Measurements from ENCODE around the gene C5orf52.
A peak's percentile ranks its signal among the peaks of the same experiment; 100 is the strongest.
"Not testable (repeated sequence)": the region's sequence is repeated elsewhere in the genome, so short reads cannot be mapped to it uniquely, and the experiment has no call there.

C5orf52 gene

DNA sequence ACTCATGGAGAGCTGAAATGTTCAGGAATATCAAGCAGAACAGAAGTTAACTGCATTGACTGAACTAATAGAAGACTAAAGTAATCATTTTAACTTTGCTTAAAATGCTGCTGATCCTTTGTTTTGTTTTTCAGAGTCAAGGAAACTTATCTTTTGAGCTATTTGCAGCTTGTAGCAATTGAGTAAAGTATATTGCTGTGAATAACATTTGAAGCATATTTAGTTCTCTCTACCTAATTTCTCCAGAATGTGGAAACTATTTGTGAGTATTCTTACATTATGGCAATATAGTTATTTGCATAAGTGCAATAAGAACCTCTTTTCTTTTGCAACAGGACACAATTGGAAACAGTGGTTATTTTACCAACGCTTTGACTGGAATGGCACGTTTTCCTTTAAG, 13.8 kb upstream of the C5orf52 start:
- Histone ChIP-seq H3K79me2 (ENCODE audit: control insufficient read depth, insufficient read depth, low read length, unreplicated experiment) (no peaks in the 10 kb centered on the region), H3K4me3 (ENCODE audit: low read depth, low read length) (no peak overlapping the region), H3K27me3 (ENCODE audit: insufficient read depth, low read length) (no peaks in the 10 kb centered on the region), H3K27ac (ENCODE audit: low read depth, low read length) (no peak overlapping the region), H2AFZ (ENCODE audit: low read length, unreplicated experiment) (no peak overlapping the region), H3K36me3 (ENCODE audit: insufficient read depth, low read length) (no peaks in the 10 kb centered on the region), H3K4me1 (ENCODE audit: control insufficient read depth, insufficient read depth, low read length, unreplicated experiment) (no peaks in the 10 kb centered on the region)

DNA sequence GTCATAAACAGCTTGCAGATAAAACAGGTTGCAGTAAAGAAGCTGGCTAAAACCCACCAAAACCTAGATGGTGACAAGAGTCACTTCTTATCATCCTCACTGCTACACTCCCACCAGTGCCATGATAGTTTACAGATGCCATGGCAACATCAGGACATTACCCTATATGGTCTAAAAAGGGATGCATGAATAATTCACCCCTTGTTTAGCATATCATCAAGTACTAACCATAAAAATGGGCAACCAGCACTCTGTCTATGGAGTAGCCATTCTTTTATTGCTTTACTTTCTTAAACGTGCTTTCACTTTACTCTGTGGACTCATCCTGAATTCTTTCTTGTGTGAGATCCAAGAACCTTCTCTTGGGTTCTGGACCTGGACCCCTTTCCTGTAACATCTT, 12.4 kb upstream of the C5orf52 start:
- Histone ChIP-seq H2AFZ (ENCODE audit: low read length, unreplicated experiment) (no peak overlapping the region), H3K27ac (ENCODE audit: low read depth, low read length) (no peak overlapping the region), H3K4me3 (ENCODE audit: low read depth, low read length) (no peak overlapping the region), H3K36me3 (ENCODE audit: insufficient read depth, low read length) (no peaks in the 10 kb centered on the region), H3K79me2 (ENCODE audit: control insufficient read depth, insufficient read depth, low read length, unreplicated experiment) (no peaks in the 10 kb centered on the region), H3K4me1 (ENCODE audit: control insufficient read depth, insufficient read depth, low read length, unreplicated experiment) (no peaks in the 10 kb centered on the region), H3K27me3 (ENCODE audit: insufficient read depth, low read length) (no peaks in the 10 kb centered on the region)

DNA sequence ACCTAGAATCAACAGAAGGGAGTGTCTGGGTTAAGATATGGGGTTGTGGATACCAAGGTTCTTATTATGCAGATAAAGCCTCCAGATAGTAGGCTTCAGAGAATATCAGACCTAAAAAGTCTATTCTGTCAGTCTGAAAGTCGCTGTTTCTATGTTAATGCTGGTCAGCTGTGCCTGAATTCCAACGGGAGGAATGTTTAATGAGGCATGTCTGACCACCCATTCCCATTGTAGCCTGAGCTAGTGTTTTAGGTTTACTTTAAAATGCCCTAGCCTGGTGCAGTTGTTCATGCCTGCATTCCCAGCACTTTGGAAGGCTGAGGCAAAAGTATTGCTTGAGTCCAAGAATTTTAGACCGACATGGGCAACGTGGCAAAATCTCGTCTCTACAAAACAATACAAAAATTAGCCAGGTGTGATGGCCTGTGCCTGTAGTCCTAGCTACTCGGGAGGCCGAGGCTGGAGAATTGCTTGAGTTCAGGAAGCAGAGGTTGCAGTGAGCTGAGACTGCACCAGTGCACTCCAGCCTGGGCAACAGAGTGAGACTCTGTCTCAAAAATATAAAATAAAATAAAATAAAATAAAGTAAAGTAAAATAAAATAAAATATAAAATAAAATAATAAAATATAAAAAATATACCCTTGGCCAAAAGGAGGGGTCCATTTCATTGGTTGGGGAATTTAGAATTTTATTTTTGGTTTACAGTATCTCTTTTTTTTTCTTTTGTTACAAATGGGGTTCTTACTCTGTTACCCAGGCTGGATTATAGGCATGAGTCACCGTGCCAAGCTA, 11.3 kb upstream of the C5orf52 start:
- Histone ChIP-seq H3K36me3 (ENCODE audit: insufficient read depth, low read length) (no peaks in the 10 kb centered on the region), H3K27ac (ENCODE audit: low read depth, low read length) (no peak overlapping the region)

DNA sequence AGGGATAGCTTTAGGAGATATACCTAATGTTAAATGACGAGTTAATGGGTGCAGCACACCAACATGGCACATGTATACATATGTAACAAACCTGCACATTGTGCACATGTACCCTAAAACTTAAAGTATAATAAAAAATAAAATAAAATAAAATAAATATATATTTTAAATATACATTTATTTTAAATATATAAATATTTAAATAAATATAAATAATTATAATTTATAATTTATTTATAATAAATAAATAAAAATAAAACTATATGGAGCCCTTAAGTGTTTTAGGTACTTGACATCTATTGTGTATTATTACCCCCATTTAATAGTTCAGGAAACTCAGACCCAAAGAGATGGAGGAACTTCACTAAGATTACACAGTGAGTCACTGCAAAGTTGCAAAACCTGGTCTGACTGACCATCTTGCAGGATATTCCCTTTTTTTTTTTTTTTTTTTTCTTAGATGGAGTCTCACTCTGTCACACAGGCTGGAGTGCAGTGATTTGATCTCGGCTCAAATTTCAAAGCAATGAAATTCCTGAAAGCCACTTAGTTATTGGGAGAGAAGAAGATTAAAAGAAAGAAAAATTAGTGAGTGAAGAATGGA, 5.8 kb upstream of the C5orf52 start:
- no peak overlapping the region for H3K4me3 ChIP-seq (ENCODE audit: low read depth, low read length)
- H3K27ac ChIP-seq (ENCODE audit: low read depth, low read length) = no peak overlapping the region
- H3K27me3 ChIP-seq (ENCODE audit: insufficient read depth, low read length) = peaks cover 8% of the 10 kb centered on the region
- H3K4me1 ChIP-seq (ENCODE audit: control insufficient read depth, insufficient read depth, low read length, unreplicated experiment) = no peaks in the 10 kb centered on the region
- no peak overlapping the region for H2AFZ ChIP-seq (ENCODE audit: low read length, unreplicated experiment)
- no peaks in the 10 kb centered on the region for H3K79me2 ChIP-seq (ENCODE audit: control insufficient read depth, insufficient read depth, low read length, unreplicated experiment)
- H3K36me3 ChIP-seq (ENCODE audit: insufficient read depth, low read length) = no peaks in the 10 kb centered on the region

More for the DNA sequence above, 11.3 kb upstream of the C5orf52 start:
- no peak overlapping the region for H2AFZ ChIP-seq (ENCODE audit: low read length, unreplicated experiment)
- H3K27me3 ChIP-seq (ENCODE audit: insufficient read depth, low read length) = no peaks in the 10 kb centered on the region
- no peaks in the 10 kb centered on the region for H3K79me2 ChIP-seq (ENCODE audit: control insufficient read depth, insufficient read depth, low read length, unreplicated experiment)
- H3K4me3 ChIP-seq (ENCODE audit: low read depth, low read length) = no peak overlapping the region
- no peaks in the 10 kb centered on the region for H3K4me1 ChIP-seq (ENCODE audit: control insufficient read depth, insufficient read depth, low read length, unreplicated experiment)

DNA sequence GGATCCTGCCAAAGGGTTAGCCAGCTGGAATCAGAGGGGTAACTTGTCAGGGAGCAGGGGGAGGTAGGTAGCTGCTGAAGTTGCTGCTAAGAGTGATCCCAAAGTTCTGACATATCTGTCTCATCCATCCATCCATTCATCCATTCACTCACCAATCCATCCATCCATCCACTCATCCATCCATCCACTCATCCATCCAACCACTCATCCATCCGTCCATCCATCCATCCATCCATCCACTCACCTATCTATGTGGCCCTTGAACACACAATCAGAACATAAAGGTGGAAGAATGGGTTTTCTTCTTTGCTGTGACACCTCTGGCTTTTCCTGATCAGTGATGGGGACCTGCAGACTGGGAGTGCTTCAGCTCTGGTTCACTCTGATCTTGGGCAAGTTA, 3.0 kb upstream of the C5orf52 start:
- Histone ChIP-seq H3K4me1 (ENCODE audit: control insufficient read depth, insufficient read depth, low read length, unreplicated experiment) (no peaks in the 10 kb centered on the region), H3K36me3 (ENCODE audit: insufficient read depth, low read length) (no peaks in the 10 kb centered on the region), H3K27me3 (ENCODE audit: insufficient read depth, low read length) (peaks cover 27% of the 10 kb centered on the region), H3K27ac (ENCODE audit: low read depth, low read length) (no peak overlapping the region), H3K4me3 (ENCODE audit: low read depth, low read length) (no peak overlapping the region), H2AFZ (ENCODE audit: low read length, unreplicated experiment) (no peak overlapping the region), H3K79me2 (ENCODE audit: control insufficient read depth, insufficient read depth, low read length, unreplicated experiment) (no peaks in the 10 kb centered on the region)

DNA sequence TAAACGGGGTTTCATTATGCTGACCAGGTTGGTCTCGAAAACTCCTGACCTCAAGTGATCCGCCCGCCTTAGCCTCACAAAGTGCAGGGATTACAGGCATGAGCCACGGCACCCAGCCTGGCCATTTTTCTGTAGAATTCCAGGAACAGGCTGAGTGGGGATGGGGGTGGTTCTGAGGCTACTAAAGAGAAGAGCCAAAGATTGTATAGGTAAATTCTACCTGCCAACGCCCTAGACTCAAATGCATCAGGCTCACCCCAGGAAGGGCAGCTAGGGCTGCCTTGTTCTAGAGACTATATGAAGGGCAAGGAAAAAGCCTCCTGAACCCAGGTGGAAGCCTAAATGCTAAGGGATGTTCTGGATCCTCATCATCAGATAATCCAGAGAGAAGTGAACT, 1.6 kb upstream of the C5orf52 start:
- H3K79me2 ChIP-seq (ENCODE audit: control insufficient read depth, insufficient read depth, low read length, unreplicated experiment) = no peaks in the 10 kb centered on the region
- H3K4me1 ChIP-seq (ENCODE audit: control insufficient read depth, insufficient read depth, low read length, unreplicated experiment) = no peaks in the 10 kb centered on the region
- H2AFZ ChIP-seq (ENCODE audit: low read length, unreplicated experiment) = no peak overlapping the region
- H3K27me3 ChIP-seq (ENCODE audit: insufficient read depth, low read length) = peaks cover 27% of the 10 kb centered on the region
- H3K27ac ChIP-seq (ENCODE audit: low read depth, low read length) = no peak overlapping the region
- no peak overlapping the region for H3K4me3 ChIP-seq (ENCODE audit: low read depth, low read length)
- H3K36me3 ChIP-seq (ENCODE audit: insufficient read depth, low read length) = no peaks in the 10 kb centered on the region

DNA sequence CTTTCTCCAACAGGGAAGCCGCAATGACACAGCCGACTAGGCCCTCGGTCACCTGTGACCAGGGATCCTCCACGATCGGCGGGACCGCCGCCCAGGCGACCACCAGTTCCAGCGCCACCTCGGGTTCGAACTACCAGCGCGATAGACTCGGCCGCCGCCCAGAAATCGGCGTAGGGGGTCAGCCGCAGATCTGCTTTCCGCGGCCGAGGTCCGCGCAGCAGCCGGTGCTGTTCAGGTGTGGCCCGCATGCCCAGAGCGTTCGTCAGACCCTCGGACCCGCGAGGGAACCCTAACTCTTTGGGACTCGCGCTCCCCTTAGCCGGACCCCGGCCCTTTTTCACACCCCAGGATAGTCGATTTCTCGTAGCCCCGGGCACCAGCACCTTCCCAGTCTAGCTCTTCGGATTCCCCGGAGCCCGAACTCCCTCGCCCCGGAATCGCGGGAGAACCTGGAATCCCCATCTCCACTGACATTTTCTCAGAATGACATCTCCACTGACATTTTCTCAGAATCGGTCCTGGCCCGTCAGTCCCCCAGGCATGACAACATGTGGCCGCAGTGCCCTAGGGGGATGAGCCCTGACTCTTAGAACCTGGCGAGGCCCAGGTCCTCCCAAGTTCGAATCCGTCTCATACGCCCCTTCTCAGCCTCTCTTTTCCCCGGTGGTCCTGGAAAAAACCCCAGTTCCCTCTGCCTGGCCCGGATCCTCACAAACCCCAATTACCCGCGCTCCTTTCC, 428 bp downstream of the C5orf52 start:
- H3K4me1 ChIP-seq (ENCODE audit: control insufficient read depth, insufficient read depth, low read length, unreplicated experiment) = no peaks in the 10 kb centered on the region
- no peaks in the 10 kb centered on the region for H3K79me2 ChIP-seq (ENCODE audit: control insufficient read depth, insufficient read depth, low read length, unreplicated experiment)
- H3K27ac ChIP-seq (ENCODE audit: low read depth, low read length) = no peak overlapping the region
- peak overlapping the region; percentile 84 for H2AFZ ChIP-seq (ENCODE audit: low read length, unreplicated experiment)
- H3K36me3 ChIP-seq (ENCODE audit: insufficient read depth, low read length) = no peaks in the 10 kb centered on the region
- H3K27me3 ChIP-seq (ENCODE audit: insufficient read depth, low read length) = peaks cover 27% of the 10 kb centered on the region
- H3K4me3 ChIP-seq (ENCODE audit: low read depth, low read length) = peak overlapping the region; percentile 76

DNA sequence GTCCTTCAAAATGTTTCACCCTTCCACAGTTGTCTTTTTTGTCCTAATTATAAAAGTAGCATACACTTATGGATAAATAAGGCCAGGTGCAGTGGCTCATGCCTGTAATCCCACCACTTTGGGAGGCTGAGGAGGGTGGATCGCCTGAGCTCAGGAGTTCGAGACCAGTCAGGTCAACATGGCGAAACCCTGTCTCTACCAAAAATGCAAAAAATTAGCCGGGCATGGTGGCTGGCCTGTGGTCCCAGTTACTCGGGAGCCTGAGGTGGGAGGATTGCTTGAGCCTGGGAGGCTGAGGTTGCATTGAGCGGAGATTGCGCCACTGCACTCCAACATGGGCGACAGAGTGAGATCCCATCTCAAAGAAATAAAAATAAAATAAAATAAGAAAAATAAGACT, 1.6 kb downstream of the C5orf52 start:
- peaks cover 27% of the 10 kb centered on the region for H3K27me3 ChIP-seq (ENCODE audit: insufficient read depth, low read length)
- H3K79me2 ChIP-seq (ENCODE audit: control insufficient read depth, insufficient read depth, low read length, unreplicated experiment) = no peaks in the 10 kb centered on the region
- no peaks in the 10 kb centered on the region for H3K36me3 ChIP-seq (ENCODE audit: insufficient read depth, low read length)
- H3K27ac ChIP-seq (ENCODE audit: low read depth, low read length) = no peak overlapping the region
- no peaks in the 10 kb centered on the region for H3K4me1 ChIP-seq (ENCODE audit: control insufficient read depth, insufficient read depth, low read length, unreplicated experiment)
- no peak overlapping the region for H2AFZ ChIP-seq (ENCODE audit: low read length, unreplicated experiment)
- no peak overlapping the region for H3K4me3 ChIP-seq (ENCODE audit: low read depth, low read length)

DNA sequence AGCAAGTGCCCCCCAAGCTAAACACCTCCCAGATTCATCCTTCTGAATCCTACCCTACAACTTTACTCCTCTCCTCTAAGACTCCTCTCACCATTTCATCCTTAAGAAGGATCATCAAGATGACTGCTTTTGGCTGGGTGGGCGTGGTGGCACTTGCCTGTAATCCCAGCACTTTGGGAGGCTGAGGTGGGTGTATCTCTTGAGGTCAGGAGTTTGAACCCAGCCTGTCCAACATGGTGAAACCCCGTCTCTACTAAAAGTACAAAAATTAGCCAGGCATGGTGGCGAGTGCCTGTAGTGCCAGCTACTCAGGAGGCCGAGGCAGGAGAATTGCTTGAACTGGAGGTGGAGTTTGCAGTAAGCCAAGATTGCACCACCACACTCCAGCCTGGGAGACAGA, 3.0 kb downstream of the C5orf52 start:
- H3K27me3 ChIP-seq (ENCODE audit: insufficient read depth, low read length) = peaks cover 27% of the 10 kb centered on the region
- not testable (repeated sequence) for H3K4me1 ChIP-seq (ENCODE audit: control insufficient read depth, insufficient read depth, low read length, unreplicated experiment); H3K36me3 ChIP-seq (ENCODE audit: insufficient read depth, low read length); H3K27ac ChIP-seq (ENCODE audit: low read depth, low read length); H3K79me2 ChIP-seq (ENCODE audit: control insufficient read depth, insufficient read depth, low read length, unreplicated experiment); H3K4me3 ChIP-seq (ENCODE audit: low read depth, low read length); H2AFZ ChIP-seq (ENCODE audit: low read length, unreplicated experiment)

DNA sequence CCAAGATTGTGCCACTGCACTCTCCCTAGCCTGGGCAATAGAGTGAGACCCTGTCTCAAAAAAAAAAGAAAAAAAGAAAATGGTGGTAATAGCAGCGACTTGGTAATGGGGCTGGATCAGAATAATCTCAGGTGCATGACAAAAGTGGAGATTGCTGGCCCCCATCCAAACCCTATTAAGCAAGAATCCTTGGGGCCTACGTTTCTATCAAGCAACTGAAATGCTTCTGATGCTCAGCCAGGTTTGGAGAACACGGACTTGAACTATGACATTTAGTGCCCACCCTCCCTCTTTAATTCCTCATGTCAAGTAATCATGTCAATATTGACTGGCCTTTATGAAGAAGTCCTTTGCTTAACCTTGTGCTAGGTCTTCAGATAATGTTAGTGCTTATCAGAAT, 6.6 kb downstream of the C5orf52 start:
- Histone ChIP-seq H3K4me1 (ENCODE audit: control insufficient read depth, insufficient read depth, low read length, unreplicated experiment) (no peaks in the 10 kb centered on the region), H3K27ac (ENCODE audit: low read depth, low read length) (no peak overlapping the region), H2AFZ (ENCODE audit: low read length, unreplicated experiment) (no peak overlapping the region)

DNA sequence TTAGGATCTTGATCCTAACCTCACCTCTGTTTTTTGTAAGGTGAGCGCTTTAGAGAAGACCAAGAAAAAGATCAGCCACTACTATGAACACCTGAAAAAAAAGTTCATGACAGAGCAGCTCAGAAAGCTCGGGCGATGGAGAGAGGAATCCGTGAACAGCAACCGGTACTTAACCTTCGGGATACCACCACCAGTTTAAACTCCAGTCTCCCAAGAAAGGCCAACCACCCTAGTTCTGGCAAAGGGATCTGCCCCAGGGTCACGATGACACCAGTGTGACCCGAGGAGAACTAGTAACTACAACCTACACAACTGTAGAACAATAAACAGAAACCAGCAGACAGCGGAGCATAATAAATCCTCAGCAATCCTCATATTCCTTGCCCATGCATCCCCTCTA, 8.5 kb downstream of the C5orf52 start:
- Histone ChIP-seq H2AFZ (ENCODE audit: low read length, unreplicated experiment) (no peak overlapping the region), H3K79me2 (ENCODE audit: control insufficient read depth, insufficient read depth, low read length, unreplicated experiment) (no peaks in the 10 kb centered on the region), H3K27me3 (ENCODE audit: insufficient read depth, low read length) (no peaks in the 10 kb centered on the region), H3K4me3 (ENCODE audit: low read depth, low read length) (no peak overlapping the region), H3K27ac (ENCODE audit: low read depth, low read length) (no peak overlapping the region), H3K4me1 (ENCODE audit: control insufficient read depth, insufficient read depth, low read length, unreplicated experiment) (no peaks in the 10 kb centered on the region), H3K36me3 (ENCODE audit: insufficient read depth, low read length) (no peaks in the 10 kb centered on the region)

More for the DNA sequence above, 6.6 kb downstream of the C5orf52 start:
- H3K79me2 ChIP-seq (ENCODE audit: control insufficient read depth, insufficient read depth, low read length, unreplicated experiment) = no peaks in the 10 kb centered on the region
- H3K27me3 ChIP-seq (ENCODE audit: insufficient read depth, low read length) = no peaks in the 10 kb centered on the region
- no peak overlapping the region for H3K4me3 ChIP-seq (ENCODE audit: low read depth, low read length)
- H3K36me3 ChIP-seq (ENCODE audit: insufficient read depth, low read length) = no peaks in the 10 kb centered on the region

All from ACC112 (cell line).